Measurements from ENCODE around the gene ZNF580.

Gene ZNF580

GRCh38 chr19:55626350-55626749 lies 14.5 kb upstream of the ZNF580 start:
- TF ChIP-seq NFIC (IDR thresholded peaks at IDR 0.05), result no peak
- TF ChIP-seq CREB1 (IDR thresholded peaks at IDR 0.05; ENCODE audit: low read depth), result no peak
- TF ChIP-seq, protein P1, sequence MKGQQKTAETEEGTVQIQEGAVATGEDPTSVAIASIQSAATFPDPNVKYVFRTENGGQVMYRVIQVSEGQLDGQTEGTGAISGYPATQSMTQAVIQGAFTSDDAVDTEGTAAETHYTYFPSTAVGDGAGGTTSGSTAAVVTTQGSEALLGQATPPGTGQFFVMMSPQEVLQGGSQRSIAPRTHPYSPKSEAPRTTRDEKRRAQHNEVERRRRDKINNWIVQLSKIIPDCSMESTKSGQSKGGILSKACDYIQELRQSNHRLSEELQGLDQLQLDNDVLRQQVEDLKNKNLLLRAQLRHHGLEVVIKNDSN (IDR thresholded peaks at IDR 0.05), result no peak
- no peak for TF ChIP-seq RAD21 (IDR thresholded peaks at IDR 0.05; ENCODE audit: low read depth)
- TF ChIP-seq REST (IDR thresholded peaks at IDR 0.05; ENCODE audit: low read depth), result no peak
- TF ChIP-seq ZBTB7A (IDR thresholded peaks at IDR 0.05; ENCODE audit: low read depth), result no peak
- no peak for TF ChIP-seq YY1 (IDR thresholded peaks at IDR 0.05; ENCODE audit: low read depth)

DNA sequence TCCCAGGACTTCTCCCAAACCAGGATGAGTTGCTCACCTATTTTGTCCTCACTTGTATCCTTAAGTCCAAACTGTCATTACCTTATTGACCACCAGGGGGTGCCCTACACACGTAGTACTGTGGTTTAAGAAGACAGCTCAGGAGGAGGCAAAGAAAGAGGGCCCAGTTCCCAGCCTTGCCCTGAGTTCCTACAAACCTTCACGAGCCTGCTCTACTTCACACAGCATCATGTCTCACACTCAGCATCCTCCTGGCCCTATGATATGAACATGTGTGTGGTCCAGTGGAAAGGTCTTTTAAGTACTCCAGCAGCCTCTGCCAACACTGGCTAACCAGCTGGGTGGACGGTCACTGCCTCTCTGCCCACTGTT lies 8.4 kb upstream of the ZNF580 start:
- TF ChIP-seq EP300 (IDR thresholded peaks at IDR 0.05; ENCODE audit: borderline replicate concordance) (no peak), RAD21 (IDR thresholded peaks at IDR 0.05; ENCODE audit: low read depth) (peak; percentile 86), REST (IDR thresholded peaks at IDR 0.05; ENCODE audit: low read depth) (no peak)

- no peak for TF ChIP-seq TCF12 (IDR thresholded peaks at IDR 0.05; ENCODE audit: low read depth)
These were observed 6.9 kb upstream of the ZNF580 start for GRCh38 chr19:55633861-55634260.

DNA sequence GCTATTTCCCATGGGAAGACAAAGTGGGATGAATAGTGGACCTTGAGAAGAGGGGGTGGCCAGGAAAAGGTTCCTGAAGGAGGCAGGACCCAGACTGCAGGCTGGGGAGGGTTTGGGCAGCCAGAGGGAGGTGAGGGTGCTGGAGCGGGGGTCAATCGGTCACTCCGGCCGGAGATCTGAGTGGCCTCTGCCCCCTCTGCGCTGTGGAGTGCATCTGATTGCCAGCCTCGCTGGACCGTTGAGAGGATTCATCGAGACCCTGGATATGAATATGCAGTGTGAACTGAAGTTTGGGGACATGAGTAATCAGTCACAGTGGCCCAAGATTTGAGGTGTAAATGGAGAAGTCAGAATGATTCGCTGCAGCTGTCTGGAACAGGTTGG lies 5.5 kb upstream of the ZNF580 start:
- TF ChIP-seq EP300 (IDR thresholded peaks at IDR 0.05; ENCODE audit: borderline replicate concordance) (no peak), NFIC (IDR thresholded peaks at IDR 0.05) (no peak), FOXM1 (IDR thresholded peaks at IDR 0.05; ENCODE audit: borderline replicate concordance, low read depth) (no peak), EGR1 (IDR thresholded peaks at IDR 0.05) (no peak), REST (IDR thresholded peaks at IDR 0.05; ENCODE audit: low read depth) (no peak), TEAD4 (IDR thresholded peaks at IDR 0.05) (no peak), TCF12 (IDR thresholded peaks at IDR 0.05; ENCODE audit: low read depth) (no peak), CREB1 (IDR thresholded peaks at IDR 0.05; ENCODE audit: low read depth) (no peak), TAF1 (IDR thresholded peaks at IDR 0.05; ENCODE audit: low read depth) (no peak), RAD21 (IDR thresholded peaks at IDR 0.05; ENCODE audit: low read depth) (no peak), ZBTB7A (IDR thresholded peaks at IDR 0.05; ENCODE audit: low read depth) (no peak), CEBPB (IDR thresholded peaks at IDR 0.05) (no peak), YY1 (IDR thresholded peaks at IDR 0.05; ENCODE audit: low read depth) (no peak)
- TF ChIP-seq, protein P2, sequence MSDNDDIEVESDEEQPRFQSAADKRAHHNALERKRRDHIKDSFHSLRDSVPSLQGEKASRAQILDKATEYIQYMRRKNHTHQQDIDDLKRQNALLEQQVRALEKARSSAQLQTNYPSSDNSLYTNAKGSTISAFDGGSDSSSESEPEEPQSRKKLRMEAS (IDR thresholded peaks at IDR 0.05), result no peak
- TF ChIP-seq, protein P1 (IDR thresholded peaks at IDR 0.05), result no peak

- TF ChIP-seq, protein P1 (IDR thresholded peaks at IDR 0.05), result no peak
- no peak for TF ChIP-seq CEBPB (IDR thresholded peaks at IDR 0.05)
- no peak for TF ChIP-seq EGR1 (IDR thresholded peaks at IDR 0.05)
- no peak for TF ChIP-seq CREB1 (IDR thresholded peaks at IDR 0.05; ENCODE audit: low read depth)
- TF ChIP-seq TEAD4 (IDR thresholded peaks at IDR 0.05), result no peak
- TF ChIP-seq TAF1 (IDR thresholded peaks at IDR 0.05; ENCODE audit: low read depth), result no peak
- no peak for TF ChIP-seq FOXM1 (IDR thresholded peaks at IDR 0.05; ENCODE audit: borderline replicate concordance, low read depth)
- no peak for TF ChIP-seq REST (IDR thresholded peaks at IDR 0.05; ENCODE audit: low read depth)
- no peak for TF ChIP-seq NFIC (IDR thresholded peaks at IDR 0.05)
These were observed 4.9 kb upstream of the ZNF580 start for GRCh38 chr19:55635856-55636440.

Data from Ishikawa (cell line).